Measurements from ENCODE around the gene CRISPLD2. TPM values are rescaled to one million over a fixed set of nuclear protein-coding genes. Genes with fewer than 3 reads are reported as not detected.

Gene CRISPLD2
- total RNA-seq, 2 donors from 2014 or later: 1.9 to 4.2 TPM

DNA sequence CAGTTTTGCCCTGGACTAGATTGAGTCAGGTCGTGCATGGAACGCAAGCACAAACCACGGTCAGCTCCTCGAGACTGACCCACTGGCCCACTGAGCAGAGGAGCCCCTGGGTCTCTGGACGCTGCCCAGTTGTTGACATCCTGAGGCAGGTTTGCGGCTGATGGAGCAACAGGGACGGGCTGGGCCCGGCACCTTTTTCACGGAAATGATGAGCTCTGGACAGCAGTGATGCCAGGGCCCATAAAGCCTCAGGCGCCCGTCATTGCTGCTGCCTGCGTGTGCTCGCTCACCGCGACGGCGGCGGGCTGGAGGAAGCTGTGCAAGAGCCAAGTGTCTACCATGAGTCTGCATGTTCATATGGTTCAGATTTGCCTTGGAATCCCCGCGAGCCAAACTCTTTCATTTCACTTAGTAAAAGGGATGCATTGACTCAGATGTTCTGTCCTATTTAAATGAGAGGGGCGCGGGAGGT lies 30.8 kb upstream of the CRISPLD2 start:
- H3K27me3 Mint-ChIP-seq: no peaks in the 10 kb centered on the region
- no peak overlapping the region for H3K4me3 Mint-ChIP-seq
- H3K9me3 ChIP-seq (ENCODE audit: control insufficient read depth, low read length, poor library complexity, severe bottlenecking): no peaks in the 10 kb centered on the region
- H3K27ac Mint-ChIP-seq: no peak overlapping the region
- no peaks in the 10 kb centered on the region for H3K36me3 Mint-ChIP-seq (ENCODE audit: low read depth)
- ATAC-seq (no peak), DNase-seq (no peak)
- H3K4me1 Mint-ChIP-seq: peaks cover 13% of the 10 kb centered on the region

DNA sequence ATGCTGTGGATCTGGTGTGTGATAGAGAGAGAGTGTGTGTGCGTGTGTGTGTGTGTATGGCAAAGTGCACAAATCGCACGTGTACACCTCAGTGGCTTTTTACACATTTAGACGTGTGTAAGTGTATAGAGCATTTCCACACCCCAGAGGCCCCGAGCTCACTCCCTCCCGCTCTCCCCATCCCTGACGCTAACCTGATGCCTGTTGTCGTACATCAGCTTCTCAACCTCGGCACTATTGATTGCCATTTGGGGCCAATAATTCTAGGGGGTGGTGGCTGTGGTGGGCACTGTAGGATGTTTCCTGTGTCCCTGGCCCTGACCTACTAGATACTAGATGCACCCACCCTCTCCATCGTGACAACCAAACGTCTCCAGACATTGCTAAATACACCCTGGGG lies 30.4 kb upstream of the CRISPLD2 start:
- DNase-seq (no peak), ATAC-seq (no peak)
- Mint-ChIP-seq H3K36me3 (ENCODE audit: low read depth) (no peaks in the 10 kb centered on the region), H3K27ac (no peak overlapping the region), H3K4me1 (peaks cover 15% of the 10 kb centered on the region), H3K4me3 (no peak overlapping the region), H3K27me3 (no peaks in the 10 kb centered on the region)
- no peaks in the 10 kb centered on the region for H3K9me3 ChIP-seq (ENCODE audit: control insufficient read depth, low read length, poor library complexity, severe bottlenecking)

DNA sequence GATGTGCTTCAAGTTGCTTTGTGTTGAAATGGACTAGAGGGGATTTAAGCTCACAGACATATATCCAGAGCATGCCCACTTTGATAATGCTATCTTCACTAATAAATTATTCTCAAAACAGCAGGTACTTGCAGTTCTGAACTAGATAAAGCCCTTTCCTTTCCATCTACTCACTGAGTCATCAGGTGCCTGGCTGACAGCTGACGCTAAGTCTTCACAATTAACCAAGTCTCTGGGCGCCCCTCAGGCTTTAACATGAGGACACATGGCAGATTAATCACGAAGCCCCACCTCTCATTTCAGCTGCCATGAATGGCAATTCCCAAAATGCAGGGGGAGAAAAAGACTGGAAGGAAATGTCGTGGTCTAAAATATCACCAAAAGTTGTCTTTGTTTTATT lies 29.5 kb upstream of the CRISPLD2 start:
- no peaks in the 10 kb centered on the region for H3K36me3 Mint-ChIP-seq (ENCODE audit: low read depth)
- no peak overlapping the region for H3K27ac Mint-ChIP-seq
- no peak for DNase-seq
- H3K4me1 Mint-ChIP-seq: peaks cover 7% of the 10 kb centered on the region
- H3K9me3 ChIP-seq (ENCODE audit: control insufficient read depth, low read length, poor library complexity, severe bottlenecking): no peaks in the 10 kb centered on the region
- no peak overlapping the region for H3K4me3 Mint-ChIP-seq
- H3K27me3 Mint-ChIP-seq: no peaks in the 10 kb centered on the region
- ATAC-seq: no peak

DNA sequence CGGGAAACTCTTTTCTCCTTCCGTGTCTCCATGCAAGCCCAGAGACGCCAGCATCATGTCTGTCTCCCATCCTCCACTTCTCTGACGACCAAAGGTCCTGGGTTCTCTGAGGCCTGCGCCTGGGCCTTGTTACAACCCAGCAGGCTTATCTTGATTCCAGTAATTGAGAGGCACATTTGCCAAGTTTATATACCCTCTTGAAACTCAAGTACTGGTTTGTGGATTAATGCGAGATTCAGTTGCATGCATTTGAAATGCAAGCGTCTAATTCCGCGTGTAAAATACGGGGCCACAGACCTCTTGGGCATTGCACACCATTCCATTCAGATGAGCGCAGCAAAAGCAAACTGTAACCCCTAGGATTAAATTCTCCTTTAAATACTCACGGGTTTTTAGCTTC lies 28.7 kb upstream of the CRISPLD2 start:
- Mint-ChIP-seq H3K36me3 (ENCODE audit: low read depth) (no peaks in the 10 kb centered on the region), H3K27ac (no peak overlapping the region), H3K27me3 (no peaks in the 10 kb centered on the region), H3K4me3 (no peak overlapping the region), H3K4me1 (peaks cover 6% of the 10 kb centered on the region)
- DNase-seq: no peak
- no peak for ATAC-seq
- H3K9me3 ChIP-seq (ENCODE audit: control insufficient read depth, low read length, poor library complexity, severe bottlenecking): no peaks in the 10 kb centered on the region

DNA sequence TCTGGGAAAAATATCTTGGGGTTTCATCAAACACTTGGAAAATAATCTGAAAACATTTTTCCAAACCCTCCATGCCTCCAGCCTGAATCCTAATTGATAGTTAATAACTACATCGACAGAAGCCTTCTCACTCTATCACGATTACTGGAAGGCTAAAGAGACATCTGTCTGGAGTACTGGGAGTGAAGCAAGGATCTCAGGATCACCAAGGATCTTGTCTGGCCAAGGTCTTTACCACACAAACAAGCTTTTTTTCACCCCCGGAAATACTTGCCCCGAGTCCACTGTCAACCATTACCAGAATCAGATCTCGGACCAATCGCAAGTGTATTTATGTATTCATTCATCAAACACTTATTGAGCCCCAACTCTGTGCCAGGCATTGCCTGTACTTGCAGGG lies 28.3 kb upstream of the CRISPLD2 start:
- no peak for ATAC-seq
- Mint-ChIP-seq H3K27ac (no peak overlapping the region), H3K4me1 (peaks cover 6% of the 10 kb centered on the region), H3K27me3 (no peaks in the 10 kb centered on the region), H3K4me3 (no peak overlapping the region), H3K36me3 (ENCODE audit: low read depth) (no peaks in the 10 kb centered on the region)
- no peaks in the 10 kb centered on the region for H3K9me3 ChIP-seq (ENCODE audit: control insufficient read depth, low read length, poor library complexity, severe bottlenecking)
- DNase-seq: no peak

DNA sequence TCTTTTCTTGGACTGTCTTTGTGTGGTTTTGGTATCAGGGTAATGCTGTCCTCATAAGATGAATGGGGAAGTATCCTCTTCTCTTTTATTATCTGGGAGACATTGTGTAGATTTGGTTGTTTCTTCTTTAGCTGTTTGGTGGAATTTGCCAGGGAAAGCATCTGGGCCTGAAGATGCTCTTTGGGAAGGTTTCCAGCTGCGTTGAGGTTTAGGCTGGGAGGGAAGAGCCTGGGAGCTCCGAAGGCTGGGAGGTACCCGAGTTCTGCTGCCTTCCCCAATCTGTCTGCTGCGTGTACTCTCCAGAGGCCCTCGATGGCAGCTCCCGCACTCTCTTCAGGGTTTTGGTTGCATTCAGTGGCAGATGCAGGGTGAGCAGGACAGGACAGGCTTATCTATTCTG lies 25.6 kb upstream of the CRISPLD2 start:
- ATAC-seq: no peak
- Mint-ChIP-seq H3K27ac (no peak overlapping the region), H3K4me3 (no peak overlapping the region), H3K27me3 (no peaks in the 10 kb centered on the region), H3K36me3 (ENCODE audit: low read depth) (no peaks in the 10 kb centered on the region), H3K4me1 (peaks cover 2% of the 10 kb centered on the region)
- H3K9me3 ChIP-seq (ENCODE audit: control insufficient read depth, low read length, poor library complexity, severe bottlenecking): no peaks in the 10 kb centered on the region
- DNase-seq: no peak

DNA sequence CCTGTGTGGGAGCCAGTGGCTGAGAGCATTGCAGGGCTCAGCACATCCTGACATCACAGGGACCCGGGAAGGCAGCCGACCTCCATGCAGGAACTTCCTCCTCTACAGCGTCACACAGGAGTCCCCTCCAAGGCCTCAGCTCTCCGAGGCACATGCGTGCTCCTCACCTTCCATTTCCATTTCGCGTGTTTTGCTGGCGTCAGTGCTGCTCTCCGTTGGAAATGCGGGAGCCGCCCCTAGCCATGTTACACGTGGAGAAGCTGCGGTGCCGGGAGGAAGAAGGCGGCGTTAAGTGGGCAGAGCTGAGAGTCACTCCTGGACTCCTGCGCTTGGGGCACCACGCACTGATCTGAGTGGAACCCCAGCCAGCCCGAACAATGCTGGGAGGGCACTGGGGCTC lies 25.2 kb upstream of the CRISPLD2 start:
- Mint-ChIP-seq H3K36me3 (ENCODE audit: low read depth) (peaks cover 2% of the 10 kb centered on the region), H3K4me3 (no peak overlapping the region), H3K27ac (no peak overlapping the region), H3K4me1 (peaks cover 2% of the 10 kb centered on the region), H3K27me3 (no peaks in the 10 kb centered on the region)
- ATAC-seq: no peak
- H3K9me3 ChIP-seq (ENCODE audit: control insufficient read depth, low read length, poor library complexity, severe bottlenecking): no peaks in the 10 kb centered on the region
- DNase-seq: no peak

DNA sequence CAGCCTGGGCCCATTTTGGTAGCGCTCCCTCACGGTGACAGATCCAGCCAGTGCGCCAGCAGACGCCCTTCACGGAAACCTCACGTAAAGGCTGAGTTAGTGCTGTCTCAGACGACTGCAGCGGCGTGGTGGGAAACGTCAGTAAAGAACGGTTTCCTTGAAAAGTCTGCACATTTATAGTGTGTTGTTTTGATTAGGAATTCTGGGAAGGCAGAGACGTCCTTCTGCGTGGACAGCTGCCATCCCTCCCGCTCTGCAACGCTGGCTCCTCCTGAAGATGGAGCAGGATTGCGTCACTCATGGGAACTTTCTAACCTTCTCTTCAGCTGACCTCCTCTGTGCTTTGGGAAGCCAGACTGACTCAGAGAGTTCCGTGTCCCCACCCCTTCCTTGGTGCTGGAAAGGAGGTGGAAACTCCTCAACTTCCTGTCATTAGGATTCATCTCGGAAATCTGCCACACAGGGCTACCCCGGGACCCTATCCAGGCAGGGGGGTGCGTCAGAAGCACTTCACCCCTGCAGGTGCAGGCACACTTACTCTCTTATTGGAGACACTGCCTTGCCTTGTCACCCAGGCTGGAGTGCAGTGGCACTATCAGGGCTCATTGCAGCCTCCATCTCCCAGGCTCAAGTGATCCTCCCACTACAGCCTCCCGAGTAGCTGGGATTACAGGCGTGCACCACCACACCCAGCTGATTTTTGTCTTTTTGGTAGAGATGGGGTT lies 24.3 kb upstream of the CRISPLD2 start:
- DNase-seq: no peak
- Mint-ChIP-seq H3K27me3 (no peaks in the 10 kb centered on the region), H3K4me3 (no peak overlapping the region), H3K4me1 (peaks cover 2% of the 10 kb centered on the region), H3K36me3 (ENCODE audit: low read depth) (peaks cover 3% of the 10 kb centered on the region), H3K27ac (peak overlapping the region; percentile 41)
- no peaks in the 10 kb centered on the region for H3K9me3 ChIP-seq (ENCODE audit: control insufficient read depth, low read length, poor library complexity, severe bottlenecking)
- ATAC-seq: no peak

DNA sequence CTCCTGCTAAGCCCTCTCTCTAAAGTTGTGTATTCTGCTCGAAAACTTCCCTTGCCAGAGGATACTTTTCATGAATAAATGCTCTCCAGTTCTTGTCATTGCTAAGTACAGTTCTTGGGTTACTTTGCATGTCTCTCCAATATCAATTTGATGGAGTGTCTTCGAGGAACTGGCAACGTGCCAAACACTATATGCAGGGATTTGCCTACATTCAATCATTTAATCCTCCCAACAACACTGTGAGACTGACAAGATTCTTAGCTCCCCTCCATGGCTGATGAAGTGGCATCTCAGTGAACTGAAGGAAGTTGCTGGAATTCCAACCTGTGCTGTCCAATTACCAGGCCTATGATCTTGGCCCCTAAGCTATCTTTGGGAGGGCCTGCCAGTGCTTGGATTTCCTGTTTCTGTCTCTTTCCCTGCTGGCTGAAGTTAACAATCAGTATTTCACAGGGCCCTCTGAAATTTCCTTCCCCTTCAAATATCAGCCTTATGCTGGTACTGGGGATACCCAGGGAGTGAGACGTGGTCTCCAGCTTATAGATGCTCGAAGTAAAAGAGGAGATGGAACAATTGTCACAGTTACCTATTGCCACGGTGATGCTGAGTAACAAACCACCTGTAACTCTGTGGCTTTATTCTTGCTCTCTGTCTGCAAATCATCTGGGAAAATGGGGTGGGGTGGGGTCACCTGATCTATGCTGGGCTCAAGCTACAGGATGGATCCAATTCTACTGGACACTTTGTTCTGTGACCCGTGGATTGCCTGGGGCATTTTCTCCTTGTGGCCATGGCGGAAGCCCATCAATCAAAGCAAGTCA lies 19.4 kb upstream of the CRISPLD2 start:
- ATAC-seq (no peak), DNase-seq (no peak)
- H3K27ac Mint-ChIP-seq: no peak overlapping the region
- H3K36me3 Mint-ChIP-seq (ENCODE audit: low read depth): peaks cover 3% of the 10 kb centered on the region
- H3K4me1 Mint-ChIP-seq: no peaks in the 10 kb centered on the region
- H3K9me3 ChIP-seq (ENCODE audit: control insufficient read depth, low read length, poor library complexity, severe bottlenecking): no peaks in the 10 kb centered on the region
- H3K4me3 Mint-ChIP-seq: no peak overlapping the region
- no peaks in the 10 kb centered on the region for H3K27me3 Mint-ChIP-seq

DNA sequence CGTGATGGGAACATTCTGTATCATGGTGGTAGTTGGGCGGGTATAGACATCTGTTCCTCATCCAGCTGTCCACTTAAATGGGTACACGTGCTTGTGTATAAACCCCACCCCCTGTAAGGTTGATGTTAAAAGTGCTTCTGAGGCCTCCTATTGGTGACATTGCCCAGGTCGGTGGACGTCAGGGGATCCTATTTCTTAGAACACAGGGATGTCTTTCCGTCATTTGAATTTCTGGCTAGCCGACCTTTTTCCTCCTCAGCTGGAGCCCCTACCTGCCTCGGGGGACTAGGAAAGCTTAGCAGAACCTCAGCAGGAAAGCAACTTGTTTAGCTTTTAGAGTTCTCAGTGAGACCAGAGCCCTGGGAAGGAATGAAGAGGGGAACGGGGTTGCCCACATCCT lies 16.6 kb upstream of the CRISPLD2 start:
- Mint-ChIP-seq H3K27me3 (no peaks in the 10 kb centered on the region), H3K4me3 (no peak overlapping the region), H3K4me1 (peaks cover 10% of the 10 kb centered on the region), H3K36me3 (ENCODE audit: low read depth) (peaks cover 3% of the 10 kb centered on the region), H3K27ac (no peak overlapping the region)
- no peak for ATAC-seq
- no peaks in the 10 kb centered on the region for H3K9me3 ChIP-seq (ENCODE audit: control insufficient read depth, low read length, poor library complexity, severe bottlenecking)
- DNase-seq: no peak

DNA sequence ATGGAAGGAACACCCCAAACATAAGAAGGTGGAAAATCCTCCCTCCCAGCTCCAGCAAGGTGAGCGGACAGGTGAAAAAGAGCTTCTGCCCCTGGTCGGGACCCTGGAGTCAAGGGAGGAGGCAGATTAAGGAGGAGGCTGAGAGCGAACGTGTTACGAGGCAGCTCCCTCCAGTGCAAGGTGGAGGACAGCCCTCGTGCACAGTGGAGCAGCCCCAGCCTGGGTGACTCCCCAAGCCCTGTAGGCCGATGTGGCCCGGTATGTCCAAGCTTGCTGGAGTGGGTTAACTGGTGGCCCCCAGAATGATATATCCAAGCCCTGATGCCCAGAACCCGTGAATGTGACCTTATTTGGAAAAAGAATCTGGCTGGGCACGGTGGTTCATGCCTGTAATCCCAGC lies 15.5 kb upstream of the CRISPLD2 start:
- no peaks in the 10 kb centered on the region for H3K9me3 ChIP-seq (ENCODE audit: control insufficient read depth, low read length, poor library complexity, severe bottlenecking)
- H3K27me3 Mint-ChIP-seq: no peaks in the 10 kb centered on the region
- peaks cover 10% of the 10 kb centered on the region for H3K4me1 Mint-ChIP-seq
- H3K27ac Mint-ChIP-seq: no peak overlapping the region
- peaks cover 3% of the 10 kb centered on the region for H3K36me3 Mint-ChIP-seq (ENCODE audit: low read depth)
- H3K4me3 Mint-ChIP-seq: no peak overlapping the region
- DNase-seq (no peak), ATAC-seq (no peak)

DNA sequence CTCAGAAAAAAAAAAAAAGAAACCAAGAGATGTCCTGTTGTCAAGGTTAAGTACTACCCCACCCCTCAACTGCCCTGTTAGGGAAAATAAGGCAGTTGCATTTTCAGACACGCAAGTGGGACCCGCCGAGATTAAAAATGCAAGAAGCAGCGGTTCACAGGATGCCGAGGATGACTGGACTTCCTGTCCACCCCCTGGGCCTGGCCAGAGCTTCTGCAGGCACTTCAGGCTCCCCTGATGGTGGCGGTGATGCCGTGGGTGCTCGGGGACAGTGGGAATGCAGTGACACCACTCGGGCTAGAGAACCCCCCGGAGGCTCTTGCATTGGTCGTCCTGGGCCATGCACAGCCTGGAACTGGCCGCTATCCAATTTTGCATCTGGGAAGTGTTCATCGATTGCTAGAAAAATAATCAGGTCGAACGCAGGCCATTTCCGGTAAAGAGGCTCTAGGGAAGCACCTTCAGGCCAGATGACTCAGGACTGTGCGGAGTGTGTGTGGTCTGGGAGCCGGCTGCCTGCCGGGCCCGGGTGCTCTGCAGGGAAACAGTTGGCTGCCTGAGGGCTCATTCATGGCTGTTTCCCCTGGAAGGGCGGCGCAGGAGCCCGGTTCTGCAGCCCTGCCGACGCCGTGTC lies 13.4 kb upstream of the CRISPLD2 start:
- H3K27ac Mint-ChIP-seq: no peak overlapping the region
- no peaks in the 10 kb centered on the region for H3K9me3 ChIP-seq (ENCODE audit: control insufficient read depth, low read length, poor library complexity, severe bottlenecking)
- DNase-seq: no peak
- peak; percentile 47 for ATAC-seq
- H3K27me3 Mint-ChIP-seq: no peaks in the 10 kb centered on the region
- H3K36me3 Mint-ChIP-seq (ENCODE audit: low read depth): no peaks in the 10 kb centered on the region
- peaks cover 16% of the 10 kb centered on the region for H3K4me1 Mint-ChIP-seq
- H3K4me3 Mint-ChIP-seq: no peak overlapping the region

DNA sequence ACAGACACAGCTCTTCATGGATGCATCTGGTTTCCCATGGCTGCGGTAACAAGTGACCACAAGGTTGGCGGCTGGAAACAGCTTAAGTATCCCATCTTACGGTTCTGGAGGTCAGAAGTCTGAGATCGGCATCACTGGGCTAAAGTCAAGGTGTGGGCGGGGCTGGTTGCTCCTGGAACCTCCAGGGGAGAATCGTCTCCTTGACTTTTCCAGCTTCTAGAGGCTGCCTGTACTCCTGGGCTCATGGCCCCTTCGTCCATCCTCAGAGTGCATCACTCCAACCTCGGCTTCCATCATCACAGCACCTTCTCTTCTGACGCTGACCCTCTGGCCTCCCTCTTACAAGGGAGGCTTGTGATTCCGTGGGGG lies 12.9 kb upstream of the CRISPLD2 start:
- H3K4me3 Mint-ChIP-seq: no peak overlapping the region
- H3K27me3 Mint-ChIP-seq: no peaks in the 10 kb centered on the region
- no peak for ATAC-seq
- H3K9me3 ChIP-seq (ENCODE audit: control insufficient read depth, low read length, poor library complexity, severe bottlenecking): no peaks in the 10 kb centered on the region
- peaks cover 16% of the 10 kb centered on the region for H3K4me1 Mint-ChIP-seq
- no peak for DNase-seq
- no peak overlapping the region for H3K27ac Mint-ChIP-seq
- H3K36me3 Mint-ChIP-seq (ENCODE audit: low read depth): no peaks in the 10 kb centered on the region

All from T-helper 17 cell (primary cell).